KOPT-K1 (cell line): ENCODE measurements around the gene KLHL8.

Experiments used
- H3K27ac ChIP-seq: fragments of 200-600 bp; sonication (generic); 2 replicates; pipeline ENCODE4 v1.5.1; 2016; ENCODE audit warnings: antibody characterized with exemption, mild to moderate bottlenecking, low read depth, low read length; ENCODE audit not compliant: poor library complexity, severe bottlenecking
- H3K36me3 ChIP-seq: fragments of 200-600 bp; sonication (generic); 2 replicates; pipeline ENCODE4 v1.5.1; 2017; ENCODE audit warnings: antibody characterized with exemption, mild to moderate bottlenecking, low read length, moderate library complexity; ENCODE audit not compliant: insufficient read depth
- H3K9me3 ChIP-seq: fragments of 200-600 bp; sonication (generic); 2 replicates; pipeline ENCODE4 v1.5.1; 2017; ENCODE audit warnings: antibody characterized with exemption, low read length, mild to moderate bottlenecking; ENCODE audit not compliant: insufficient read depth, poor library complexity, severe bottlenecking

Gene KLHL8

GRCh38 chr4:87220094-87220822, at the start of gene KLHL8:
TSS of gene KLHL8 (minus strand) at chr4:87220618. CDS start at chr4:87195539, 25,079 bp downstream.
- Histone ChIP-seq H3K36me3 (no peaks in the 10 kb centered on the region), H3K27ac (peak within 1 kb of the TSS; percentile 83)

GRCh38 chr4:87270144-87270543, 49.7 kb upstream of the KLHL8 start:
- no peaks in the 10 kb centered on the region for H3K9me3 ChIP-seq
- no peaks in the 10 kb centered on the region for H3K36me3 ChIP-seq
- no peak overlapping the region for H3K27ac ChIP-seq

More at GRCh38 chr4:87220094-87220822, at the start of gene KLHL8:
- H3K9me3 ChIP-seq: no peaks in the 10 kb centered on the region

- H3K36me3 ChIP-seq: no peaks in the 10 kb centered on the region
- H3K27ac ChIP-seq: no peak overlapping the region
- H3K9me3 ChIP-seq: no peaks in the 10 kb centered on the region
These were observed 48.0 kb upstream of the KLHL8 start for GRCh38 chr4:87268411-87268810.

- Histone ChIP-seq H3K27ac (no peak overlapping the region), H3K9me3 (peaks cover 8% of the 10 kb centered on the region)
These were observed 46.6 kb upstream of the KLHL8 start for GRCh38 chr4:87266986-87267385.

GRCh38 chr4:87262886-87263285, 42.5 kb upstream of the KLHL8 start:
- Histone ChIP-seq H3K36me3 (no peaks in the 10 kb centered on the region), H3K27ac (no peak overlapping the region), H3K9me3 (peaks cover 8% of the 10 kb centered on the region)

More at GRCh38 chr4:87266986-87267385, 46.6 kb upstream of the KLHL8 start:
- H3K36me3 ChIP-seq: no peaks in the 10 kb centered on the region

GRCh38 chr4:87260477-87260876, 40.1 kb upstream of the KLHL8 start:
- Histone ChIP-seq H3K36me3 (no peaks in the 10 kb centered on the region), H3K27ac (no peak overlapping the region), H3K9me3 (peaks cover 15% of the 10 kb centered on the region)

GRCh38 chr4:87258677-87259076, 38.3 kb upstream of the KLHL8 start:
- Histone ChIP-seq H3K36me3 (no peaks in the 10 kb centered on the region), H3K27ac (no peak overlapping the region), H3K9me3 (peaks cover 18% of the 10 kb centered on the region)

GRCh38 chr4:87257523-87257922, 37.1 kb upstream of the KLHL8 start:
- no peak overlapping the region for H3K27ac ChIP-seq
- H3K9me3 ChIP-seq: peaks cover 10% of the 10 kb centered on the region
- no peaks in the 10 kb centered on the region for H3K36me3 ChIP-seq

GRCh38 chr4:87255755-87256154, 35.3 kb upstream of the KLHL8 start:
- Histone ChIP-seq H3K9me3 (peaks cover 9% of the 10 kb centered on the region), H3K36me3 (no peaks in the 10 kb centered on the region), H3K27ac (no peak overlapping the region)

GRCh38 chr4:87251106-87251505, 30.7 kb upstream of the KLHL8 start:
- no peak overlapping the region for H3K27ac ChIP-seq
- no peaks in the 10 kb centered on the region for H3K36me3 ChIP-seq
- peaks cover 9% of the 10 kb centered on the region for H3K9me3 ChIP-seq

GRCh38 chr4:87250294-87250693, 29.9 kb upstream of the KLHL8 start:
- H3K27ac ChIP-seq: no peak overlapping the region
- H3K36me3 ChIP-seq: no peaks in the 10 kb centered on the region
- peaks cover 1% of the 10 kb centered on the region for H3K9me3 ChIP-seq

GRCh38 chr4:87249332-87250019, 29.1 kb upstream of the KLHL8 start:
- Histone ChIP-seq H3K9me3 (no peaks in the 10 kb centered on the region), H3K36me3 (no peaks in the 10 kb centered on the region), H3K27ac (no peak overlapping the region)

GRCh38 chr4:87243426-87244053, 23.1 kb upstream of the KLHL8 start:
- no peaks in the 10 kb centered on the region for H3K36me3 ChIP-seq
- no peak overlapping the region for H3K27ac ChIP-seq
- peaks cover 21% of the 10 kb centered on the region for H3K9me3 ChIP-seq

- no peak overlapping the region for H3K27ac ChIP-seq
- H3K36me3 ChIP-seq: no peaks in the 10 kb centered on the region
- H3K9me3 ChIP-seq: peaks cover 21% of the 10 kb centered on the region
These were observed 20.9 kb upstream of the KLHL8 start for GRCh38 chr4:87241336-87241735.

- no peak overlapping the region for H3K27ac ChIP-seq
- H3K9me3 ChIP-seq: peaks cover 21% of the 10 kb centered on the region
- H3K36me3 ChIP-seq: no peaks in the 10 kb centered on the region
These were observed 19.9 kb upstream of the KLHL8 start for GRCh38 chr4:87240341-87240740.
